Activated naive CD4-positive, alpha-beta T cell treated with Interleukin-2 at 50 U/mL for 16 hours (primary cell): ENCODE measurements around the gene TIGD3.
A peak's percentile ranks its signal among the peaks of the same experiment; 100 is the strongest.
"Not testable (repeated sequence)": the region's sequence is repeated elsewhere in the genome, so short reads cannot be mapped to it uniquely, and the experiment has no call there.

Experiments
- DNase-seq: peaks from one replicate; pipeline ENCODE4 v3.0.0-alpha.2; 2020

Gene TIGD3

DNA sequence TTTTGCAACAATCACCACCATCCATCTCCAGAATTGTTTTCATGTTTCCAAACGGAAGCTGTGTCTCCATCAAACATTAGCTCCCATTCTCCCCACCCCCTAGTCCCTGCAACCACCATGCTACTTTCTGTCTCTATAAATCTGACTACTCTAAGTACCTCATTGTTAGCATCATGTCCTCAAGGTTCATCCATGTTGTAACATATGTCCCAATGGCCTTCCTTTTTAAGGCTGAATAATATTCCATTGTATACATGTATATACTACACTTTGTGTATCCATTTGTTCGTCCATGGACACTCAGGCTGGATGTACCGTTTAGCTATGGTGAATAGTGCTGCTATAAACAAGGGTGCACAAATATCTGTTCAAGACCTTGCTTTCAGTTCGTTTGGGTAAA lies 29.1 kb upstream of the TIGD3 start:
- no peak for DNase-seq

DNA sequence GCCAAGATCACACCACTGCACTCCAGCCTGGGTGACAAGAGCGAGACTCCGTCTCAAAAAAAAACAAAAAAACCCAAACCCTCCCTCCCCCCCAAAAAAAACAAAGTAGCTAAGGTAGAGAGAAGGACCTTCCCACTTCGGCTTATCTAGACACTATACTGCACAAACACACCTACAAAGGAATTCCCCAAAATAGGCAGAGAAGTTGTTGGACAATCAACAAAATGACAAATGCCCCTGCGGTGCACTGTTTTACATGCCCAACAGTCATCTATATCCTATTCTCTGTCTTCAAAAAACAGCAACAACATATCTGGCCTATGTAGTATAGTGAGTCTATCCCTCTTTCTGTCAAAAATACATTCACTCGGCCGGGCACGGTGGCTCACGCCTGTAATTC lies 27.5 kb upstream of the TIGD3 start:
- DNase-seq = no peak

DNA sequence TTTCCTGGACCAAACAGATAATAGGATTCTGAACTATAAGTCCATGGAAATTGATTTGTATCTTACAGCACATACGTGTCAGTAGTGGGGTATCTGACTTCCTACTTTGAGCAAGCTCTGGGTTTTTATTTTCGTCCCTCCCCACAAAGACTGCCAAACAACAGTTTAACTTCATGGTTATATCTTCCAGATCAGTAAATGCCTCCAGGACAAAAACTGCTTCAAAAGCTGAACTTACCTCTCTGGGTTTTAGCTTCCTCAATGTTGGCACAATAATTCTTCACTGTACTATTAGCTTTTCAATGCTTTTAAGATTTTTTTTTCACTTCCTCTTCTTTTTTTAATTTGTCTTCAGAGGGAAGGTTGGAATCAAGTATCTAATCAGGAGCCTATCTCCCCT lies 25.1 kb upstream of the TIGD3 start:
- no peak for DNase-seq

DNA sequence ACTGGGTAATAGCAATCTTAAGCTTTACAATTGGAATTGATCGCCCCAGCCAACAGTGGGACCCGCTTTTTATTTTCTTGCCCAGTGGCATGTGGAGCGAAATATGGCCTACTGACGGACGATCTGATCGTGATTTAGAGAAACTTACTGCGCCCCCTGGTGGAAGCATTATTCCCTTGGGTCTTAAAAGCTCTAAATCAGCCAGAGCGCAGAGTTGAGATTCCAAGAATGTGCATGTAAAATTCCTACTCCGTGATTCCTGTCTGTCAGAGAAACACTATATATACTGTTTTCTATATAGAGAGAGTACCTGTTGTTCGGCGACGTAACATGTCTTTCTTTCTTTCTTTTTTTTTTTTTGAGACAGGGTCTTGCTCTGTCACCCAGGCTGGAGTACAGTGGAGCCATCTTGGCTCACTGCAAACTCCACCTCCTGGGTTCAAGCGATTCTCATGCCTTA lies 24.6 kb upstream of the TIGD3 start:
- DNase-seq = peak; percentile 82

DNA sequence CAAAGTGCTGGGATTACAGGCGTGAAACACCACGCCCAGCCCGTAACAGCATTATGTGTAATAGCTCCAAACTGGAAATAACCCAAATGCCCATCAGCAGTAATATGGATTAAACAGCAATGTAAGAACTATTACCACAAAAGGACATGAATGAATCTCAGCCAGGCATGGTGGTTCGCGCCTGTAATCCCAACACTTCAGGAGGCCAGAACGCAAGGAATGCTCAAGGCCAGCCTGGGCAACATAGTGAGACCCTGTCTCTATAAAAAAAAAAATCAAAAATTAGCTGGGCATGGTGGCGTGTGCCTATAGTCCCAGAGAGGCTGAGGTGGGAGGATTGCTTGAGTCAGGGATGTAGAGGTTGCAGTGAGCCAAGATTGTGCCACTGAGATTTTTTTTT lies 24.0 kb upstream of the TIGD3 start:
- DNase-seq = no peak

DNA sequence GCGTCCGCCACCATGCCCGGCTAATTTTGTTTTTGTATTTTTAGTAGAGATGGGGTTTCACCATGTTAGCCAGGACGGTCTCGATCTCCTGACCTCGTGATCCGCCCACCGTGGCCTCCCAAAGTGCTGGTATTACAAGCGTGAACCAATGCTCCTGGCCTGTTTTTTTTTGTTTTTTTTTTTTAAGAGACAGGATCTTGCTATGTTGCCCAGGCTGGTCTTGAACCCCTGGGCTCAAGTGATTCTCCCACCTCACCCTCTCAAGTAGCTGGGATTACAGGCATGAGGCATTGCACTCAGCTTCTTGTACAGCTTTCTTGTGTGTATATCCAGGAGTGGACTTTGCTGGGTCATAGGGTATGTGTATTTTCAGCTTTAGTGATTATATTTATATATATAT lies 22.0 kb upstream of the TIGD3 start:
- not testable (repeated sequence) for DNase-seq

DNA sequence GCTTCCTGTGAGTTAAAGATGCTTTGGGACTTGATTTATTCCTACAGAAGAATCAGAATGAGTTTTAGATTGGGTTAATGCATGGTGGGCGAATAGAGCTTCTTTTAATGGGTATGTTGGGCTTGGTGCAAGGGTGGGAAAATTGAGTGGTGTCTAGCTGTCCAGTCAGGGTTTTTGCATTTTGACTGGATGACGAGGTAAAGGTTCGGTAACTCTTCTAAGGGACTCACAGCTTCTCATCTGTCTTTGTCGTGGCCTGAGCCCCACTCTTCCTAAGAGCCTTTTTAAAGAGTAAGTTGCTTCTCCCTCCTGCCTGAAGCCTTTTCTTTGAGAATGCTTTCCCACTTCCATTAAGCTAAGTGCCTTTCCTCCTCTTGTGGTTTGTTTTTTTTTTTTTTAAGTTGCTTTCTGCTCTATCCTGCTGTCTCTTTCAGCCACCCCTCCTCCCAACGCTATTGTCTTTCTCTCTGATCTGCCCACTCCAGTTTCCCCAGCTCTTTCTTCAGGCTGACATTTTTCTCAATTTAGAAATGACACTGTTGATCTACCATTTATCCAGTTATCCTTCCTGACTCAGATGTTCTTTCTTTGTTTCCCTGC lies 19.8 kb upstream of the TIGD3 start:
- DNase-seq = no peak

DNA sequence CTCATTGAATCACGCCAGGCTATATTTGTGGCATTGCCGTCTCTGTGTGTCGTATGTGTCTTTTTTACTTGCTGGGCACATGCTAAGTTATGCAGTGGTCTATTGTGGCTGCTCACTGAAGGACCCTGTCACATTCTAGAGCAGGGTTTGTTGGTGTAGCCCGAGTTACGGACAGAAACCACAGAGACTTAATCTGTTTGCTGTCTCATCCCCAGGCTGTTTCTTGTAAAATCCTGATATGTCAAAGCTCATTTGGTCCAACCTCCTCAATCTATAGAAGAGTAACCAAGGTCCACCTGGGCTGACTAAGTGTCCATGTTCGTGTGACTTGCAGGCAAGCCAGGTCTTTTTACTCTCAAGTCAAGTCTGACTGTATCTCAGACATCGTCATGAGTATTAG lies 15.9 kb upstream of the TIGD3 start:
- no peak for DNase-seq

DNA sequence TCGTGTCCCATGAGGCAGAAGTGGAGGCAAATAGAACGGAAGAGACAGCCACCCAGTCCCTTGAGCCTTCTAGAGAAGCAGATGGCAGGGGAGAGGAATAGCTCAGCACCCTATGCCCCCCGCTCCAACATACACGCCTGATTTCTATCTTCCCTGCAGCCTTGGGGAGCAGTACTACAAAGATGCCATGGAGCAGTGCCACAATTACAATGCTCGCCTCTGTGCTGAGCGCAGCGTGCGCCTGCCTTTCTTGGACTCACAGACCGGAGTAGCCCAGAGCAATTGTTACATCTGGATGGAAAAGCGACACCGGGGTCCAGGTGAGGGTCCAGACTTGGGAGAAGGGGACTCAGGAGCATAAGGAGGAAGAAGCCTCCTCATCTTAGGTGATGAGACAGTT lies 14.3 kb upstream of the TIGD3 start:
- DNase-seq = no peak

DNA sequence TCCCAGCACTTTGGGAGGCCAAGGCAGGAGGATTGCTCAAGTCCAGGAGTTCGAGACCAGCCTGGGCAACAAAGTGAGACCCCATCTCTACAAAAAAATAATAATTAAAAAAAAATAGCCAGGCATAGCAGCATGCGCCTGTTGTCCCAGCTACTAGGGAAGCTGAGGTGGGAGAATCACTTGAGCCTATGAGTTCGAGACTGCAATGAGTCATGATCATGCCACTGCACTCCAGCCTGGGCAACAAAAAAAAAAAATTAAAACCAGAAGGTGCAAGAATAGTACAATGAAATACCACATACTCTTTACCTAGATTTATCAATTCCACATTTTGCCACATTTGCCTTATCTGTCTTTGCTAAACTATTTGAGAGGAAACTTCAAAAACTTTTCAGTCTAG lies 12.7 kb upstream of the TIGD3 start:
- DNase-seq = no peak

DNA sequence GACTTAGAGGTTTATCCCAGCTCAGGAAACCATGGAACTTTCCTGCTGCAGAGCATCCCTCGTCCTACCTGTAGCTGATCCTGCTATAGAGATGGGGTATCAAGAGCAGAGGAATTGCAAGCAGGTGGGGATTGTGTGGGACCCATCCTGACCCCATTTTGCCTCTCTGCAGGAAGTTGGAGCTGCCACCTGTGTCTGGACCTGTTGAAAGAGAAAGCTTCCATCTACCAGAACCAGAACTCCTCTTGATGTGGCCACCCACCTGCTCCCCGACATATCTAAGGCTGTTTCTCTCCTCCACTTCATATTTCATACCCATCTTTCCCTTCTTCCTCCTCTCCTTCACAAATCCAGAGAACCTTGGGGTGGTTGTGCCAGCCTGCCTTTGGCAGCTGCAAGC lies 3.0 kb upstream of the TIGD3 start:
- no peak for DNase-seq

DNA sequence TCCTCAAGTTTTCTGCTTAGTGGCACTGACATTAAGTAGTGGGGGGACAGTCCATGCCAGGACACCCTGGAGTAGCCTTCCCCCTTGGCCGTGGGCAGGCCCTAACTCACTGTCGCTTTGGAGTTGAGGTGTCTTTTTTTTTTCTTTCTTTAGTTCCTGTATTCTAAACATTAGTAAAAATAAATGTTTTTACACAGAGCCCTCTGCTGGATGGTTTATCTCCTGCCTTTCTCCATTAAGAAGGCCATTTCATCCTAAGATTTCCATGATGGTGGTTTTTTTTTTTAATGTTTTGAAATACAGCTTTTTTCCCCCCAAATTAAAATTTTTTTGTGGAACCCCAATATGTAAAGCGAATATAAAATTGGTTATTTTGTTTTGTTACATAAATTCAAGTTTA lies 1.8 kb upstream of the TIGD3 start:
- DNase-seq = no peak

DNA sequence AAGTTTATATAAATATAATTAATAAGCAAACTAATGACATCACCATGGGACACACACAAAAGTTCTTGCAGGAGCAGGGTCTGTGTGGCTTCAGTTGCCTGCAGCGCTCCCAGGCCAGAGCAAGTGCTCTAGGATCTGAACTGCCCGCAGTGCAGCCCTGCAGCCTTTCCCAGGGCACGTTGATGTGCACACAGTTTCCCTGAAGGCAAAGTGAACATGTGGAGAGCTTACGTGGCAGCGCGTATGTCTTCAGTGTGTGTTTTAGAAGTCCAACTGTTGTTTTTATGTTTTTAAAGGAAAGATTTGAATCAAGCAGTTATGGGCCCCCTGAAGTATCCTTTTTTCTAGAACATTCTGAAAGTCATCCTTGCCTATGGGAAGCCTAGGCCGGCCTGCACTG lies 1.2 kb upstream of the TIGD3 start:
- DNase-seq = no peak

DNA sequence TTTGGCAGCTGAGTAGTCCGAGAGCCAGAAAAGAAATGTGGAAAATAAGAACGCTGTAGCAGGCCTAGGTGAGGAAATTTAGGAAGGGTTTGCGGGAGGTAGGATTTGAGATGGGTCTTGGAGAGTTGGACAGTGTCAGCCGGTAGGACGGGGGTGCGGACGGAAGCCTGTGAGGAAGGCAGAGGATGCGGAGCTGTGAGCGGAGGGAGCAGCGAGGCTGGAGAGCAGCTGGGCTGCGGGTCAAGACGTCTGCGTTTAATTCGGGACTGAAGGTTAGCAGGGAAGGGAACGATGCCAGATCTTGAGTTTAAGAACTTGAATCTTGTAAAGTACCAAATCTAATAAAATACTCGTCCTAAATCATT lies 669 bp upstream of the TIGD3 start:
- DNase-seq = no peak

DNA sequence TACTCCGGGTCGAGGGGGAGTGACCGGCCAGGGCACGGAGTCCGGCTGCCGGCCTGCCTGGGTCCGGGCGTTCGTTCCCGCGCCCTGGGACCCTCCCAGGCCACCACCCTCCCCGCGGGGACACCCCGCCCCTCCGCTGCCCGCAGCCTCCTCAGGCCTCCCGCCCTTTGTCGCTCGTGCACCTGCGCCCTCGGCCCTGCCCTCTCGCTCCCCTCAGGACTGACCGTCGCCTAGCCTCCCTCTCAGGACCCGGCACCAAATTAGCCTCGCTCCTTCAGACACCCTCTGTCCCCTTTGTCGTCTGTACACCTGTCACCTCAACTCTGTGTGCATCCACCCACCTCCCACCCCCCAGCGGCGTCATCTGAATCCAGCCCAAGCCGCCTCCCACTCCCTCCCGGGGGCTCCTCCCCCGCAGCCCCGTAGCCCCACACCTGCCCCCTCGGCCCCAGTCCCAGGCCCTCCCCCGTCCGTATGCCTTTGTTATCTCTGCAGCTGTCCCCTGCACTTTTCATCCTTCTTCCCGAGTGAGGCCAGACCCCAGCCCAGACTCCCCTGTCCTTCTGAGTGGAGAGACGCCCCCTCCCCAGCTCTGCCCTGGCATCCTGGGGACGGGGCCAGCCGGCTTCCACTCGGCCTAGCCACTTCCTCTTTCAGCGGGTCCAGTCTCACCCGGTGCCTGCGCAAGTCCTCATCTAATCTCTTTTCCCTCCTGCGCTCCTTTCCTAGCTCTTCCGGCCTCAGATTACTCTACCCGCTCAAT lies 643 bp downstream of the TIGD3 start:
- DNase-seq = peak; percentile 61

DNA sequence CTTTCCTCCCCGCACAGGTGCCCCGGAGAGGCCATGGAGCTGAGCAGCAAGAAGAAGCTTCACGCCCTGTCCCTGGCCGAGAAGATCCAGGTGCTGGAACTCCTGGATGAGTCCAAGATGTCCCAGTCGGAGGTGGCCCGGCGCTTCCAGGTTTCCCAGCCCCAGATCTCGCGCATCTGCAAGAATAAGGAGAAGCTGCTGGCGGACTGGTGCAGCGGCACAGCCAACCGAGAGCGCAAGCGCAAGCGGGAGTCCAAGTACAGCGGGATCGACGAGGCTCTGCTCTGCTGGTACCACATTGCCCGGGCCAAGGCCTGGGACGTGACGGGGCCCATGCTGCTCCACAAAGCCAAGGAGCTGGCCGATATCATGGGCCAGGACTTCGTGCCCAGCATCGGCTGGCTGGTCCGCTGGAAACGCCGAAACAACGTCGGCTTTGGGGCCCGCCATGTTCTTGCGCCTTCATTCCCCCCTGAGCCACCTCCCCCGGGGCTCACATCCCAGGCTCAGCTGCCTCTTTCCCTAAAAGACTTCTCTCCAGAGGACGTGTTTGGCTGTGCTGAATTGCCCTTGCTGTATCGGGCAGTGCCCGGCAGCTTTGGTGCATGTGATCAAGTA lies 1.3 kb downstream of the TIGD3 start:
- DNase-seq = no peak

DNA sequence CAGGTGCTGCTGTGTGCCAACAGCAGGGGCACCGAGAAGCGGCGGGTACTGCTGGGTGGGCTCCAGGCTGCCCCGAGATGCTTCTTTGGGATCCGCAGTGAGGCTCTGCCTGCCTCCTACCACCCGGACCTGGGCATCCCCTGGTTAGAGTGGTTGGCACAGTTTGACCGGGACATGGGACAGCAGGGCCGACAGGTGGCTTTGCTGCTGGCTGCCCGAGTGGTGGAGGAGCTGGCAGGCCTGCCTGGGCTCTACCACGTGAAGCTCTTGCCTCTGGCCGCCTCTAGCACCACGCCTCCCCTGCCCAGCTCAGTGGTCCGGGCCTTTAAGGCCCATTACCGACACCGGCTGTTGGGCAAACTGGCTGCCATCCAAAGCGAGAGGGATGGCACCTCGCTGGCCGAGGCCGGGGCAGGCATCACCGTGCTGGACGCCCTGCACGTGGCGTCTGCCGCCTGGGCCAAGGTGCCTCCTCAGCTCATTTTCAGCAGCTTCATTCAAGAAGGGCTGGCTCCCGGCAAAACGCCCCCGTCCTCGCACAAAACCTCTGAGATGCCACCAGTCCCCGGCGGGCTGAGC lies 1.9 kb downstream of the TIGD3 start:
- no peak for DNase-seq

DNA sequence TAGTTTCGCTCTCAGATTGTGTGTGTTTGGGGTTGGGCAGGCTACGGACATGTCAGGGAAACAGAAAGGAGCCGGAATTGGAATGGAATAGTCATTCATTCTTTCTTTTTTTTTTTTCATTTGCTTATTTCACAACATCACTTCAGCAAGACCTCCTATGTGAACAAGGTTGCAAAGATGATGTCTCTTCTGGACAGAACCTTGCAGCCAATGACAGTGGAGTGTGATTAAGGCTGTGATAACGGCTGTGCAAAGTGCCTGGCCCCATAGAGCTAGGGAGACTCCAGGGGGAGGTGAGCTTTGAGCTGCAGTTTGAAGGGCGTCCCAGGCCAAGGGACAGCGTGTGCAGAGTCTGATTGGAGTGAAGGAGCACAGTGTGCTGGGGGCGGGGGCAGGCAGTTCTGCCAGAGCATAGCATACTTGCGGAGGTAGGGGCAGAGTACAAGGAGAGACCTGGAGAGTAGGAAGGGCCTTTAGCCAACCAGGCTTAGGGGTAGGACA lies 3.4 kb downstream of the TIGD3 start:
- DNase-seq = no peak

DNA sequence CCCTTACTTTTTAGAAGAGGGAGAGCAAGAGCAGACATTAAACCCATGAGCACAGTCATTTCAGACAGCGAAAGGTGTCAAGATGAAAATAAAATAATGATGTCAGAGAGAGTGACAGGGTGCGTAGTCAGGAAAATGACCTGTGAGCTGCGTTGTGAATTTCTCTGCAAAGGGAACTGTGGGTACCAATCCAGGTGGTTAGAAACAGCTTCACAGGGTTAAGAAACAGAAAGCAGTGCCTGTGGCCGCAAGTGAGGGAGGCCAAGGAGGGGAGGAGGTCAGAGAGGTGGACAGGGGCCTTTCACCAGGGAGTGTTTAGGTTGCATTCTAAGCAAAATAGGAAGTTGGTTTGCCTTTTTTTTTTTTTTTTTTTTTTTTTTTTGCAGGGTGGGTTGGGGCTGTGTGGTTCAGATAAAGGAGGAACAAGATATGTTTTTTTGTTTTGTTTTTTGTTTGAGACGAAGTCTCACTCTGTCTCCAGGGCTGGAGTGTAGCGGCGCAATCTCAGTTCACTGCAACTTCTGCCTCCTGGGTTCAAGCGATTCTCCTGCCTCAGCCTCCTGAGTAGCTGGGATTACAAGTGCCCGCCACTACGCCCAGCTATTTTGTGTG lies 7.9 kb downstream of the TIGD3 start:
- no peak for DNase-seq

DNA sequence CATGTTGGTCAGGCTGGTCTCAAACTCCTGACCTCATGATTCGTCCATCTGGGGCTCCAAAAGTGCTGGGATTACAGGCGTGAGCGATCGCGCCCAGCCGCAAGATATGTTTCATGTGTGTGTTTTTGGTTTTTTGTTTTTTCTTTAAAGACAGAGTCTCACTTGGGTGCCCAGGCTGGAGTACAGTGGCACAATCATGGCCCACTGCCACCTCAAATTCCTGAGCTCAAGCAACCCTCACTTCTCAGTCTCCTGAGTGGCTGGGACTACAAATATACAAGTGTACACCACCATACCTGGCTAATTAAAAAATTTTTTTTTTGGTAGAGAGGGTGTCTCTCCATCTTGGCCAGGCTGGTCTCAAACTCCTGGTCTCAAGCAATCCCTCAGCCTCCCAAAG lies 8.4 kb downstream of the TIGD3 start:
- no peak for DNase-seq

DNA sequence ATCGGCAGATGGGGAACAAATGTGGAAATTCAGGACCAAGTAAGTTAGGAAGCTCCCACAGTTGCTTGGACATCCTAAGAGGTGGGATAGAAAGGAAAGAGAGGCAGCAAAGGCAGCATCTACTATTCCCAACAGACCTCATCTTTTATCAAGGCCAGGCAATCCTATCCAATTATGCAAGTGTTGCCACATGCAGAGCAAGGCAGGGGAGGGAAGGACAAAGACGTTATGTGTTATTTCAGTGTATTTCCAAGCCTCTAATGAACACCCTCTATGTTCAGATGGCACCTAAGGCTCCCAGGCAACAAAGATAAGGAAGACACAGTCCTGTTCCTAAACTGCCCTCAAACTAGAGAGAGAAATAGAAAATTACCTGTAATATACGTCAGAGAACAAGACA lies 9.2 kb downstream of the TIGD3 start:
- no peak for DNase-seq

DNA sequence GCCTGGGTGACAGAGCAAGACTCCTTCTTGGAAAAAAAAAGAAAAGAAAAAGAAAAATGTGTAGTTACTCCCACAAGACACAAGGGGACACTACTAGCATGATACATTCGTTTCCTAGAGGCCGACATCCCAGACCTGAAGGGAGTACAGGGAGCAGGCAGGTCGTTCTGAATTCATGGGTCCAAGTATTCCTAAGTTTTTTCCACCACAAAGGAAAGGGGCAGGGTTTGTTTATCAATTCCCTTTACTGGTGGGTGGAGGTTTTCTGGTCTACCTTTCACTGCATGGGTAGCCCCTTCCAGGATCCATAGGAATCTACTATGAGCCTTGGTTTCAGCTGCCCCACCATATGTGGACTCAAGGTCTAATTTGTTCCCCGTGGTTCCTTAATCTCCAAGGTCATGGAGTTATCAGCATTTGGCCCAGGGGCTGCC lies 11.8 kb downstream of the TIGD3 start:
- no peak for DNase-seq

DNA sequence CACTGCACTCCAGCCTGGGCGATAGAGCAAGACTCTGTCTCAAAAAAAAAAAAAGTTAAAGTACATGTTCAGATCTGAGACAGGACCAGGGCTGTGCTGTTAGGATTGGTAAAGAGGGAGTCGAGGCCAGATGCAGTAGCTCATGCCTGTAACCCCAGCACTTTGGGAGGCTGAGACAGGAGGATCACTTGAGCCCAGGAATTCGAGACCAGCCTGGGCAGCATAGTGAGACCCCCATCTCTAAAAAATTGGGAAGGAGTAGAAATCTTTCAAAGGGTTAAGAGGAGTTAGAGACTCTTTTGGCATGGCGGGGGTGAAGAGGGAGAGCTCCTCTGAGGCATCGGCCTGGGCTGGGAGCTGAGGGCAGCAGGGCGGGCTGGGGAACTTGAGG lies 16.1 kb downstream of the TIGD3 start:
- no peak for DNase-seq
